ENCODE results near the gene SLC6A6. TPM values are rescaled to one million over a fixed set of nuclear protein-coding genes. Genes with fewer than 3 reads are reported as not detected.
"Not testable (repeated sequence)": the region's sequence is repeated elsewhere in the genome, so short reads cannot be mapped to it uniquely, and the experiment has no call there.

The SLC6A6 gene
- total RNA-seq, 1 experiment from 2014 or later, result 34.2 TPM

DNA sequence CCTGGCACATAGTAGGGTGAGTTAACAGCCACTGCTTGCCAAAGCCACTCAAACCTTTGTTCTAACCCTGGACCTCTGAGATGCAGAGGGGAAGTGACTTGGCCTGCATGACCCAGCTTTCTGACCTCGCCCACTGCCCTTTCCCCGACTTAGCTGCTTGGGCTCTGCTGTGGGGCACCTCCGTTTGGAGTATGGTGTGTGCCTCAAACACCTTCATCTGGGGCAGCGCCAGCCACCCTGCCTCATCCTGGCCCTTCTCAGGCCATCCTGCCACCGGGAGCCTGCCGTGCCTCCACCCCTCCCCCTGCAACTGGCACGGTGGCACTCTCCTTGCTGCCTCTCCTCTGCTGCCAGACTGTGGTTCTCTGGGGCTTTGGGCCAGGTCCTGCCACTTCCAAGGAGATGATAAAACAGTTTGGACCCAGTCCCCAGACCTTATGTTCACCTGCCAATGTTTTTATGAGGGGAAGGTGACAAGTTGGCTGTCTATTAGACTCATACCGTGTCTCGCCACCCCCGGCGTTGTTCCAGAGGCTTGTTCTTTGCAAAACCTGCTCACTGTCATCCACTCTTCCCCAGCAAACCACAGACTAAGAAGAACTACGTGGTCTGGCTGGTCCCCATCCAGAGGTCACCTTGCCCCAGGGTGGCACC lies 32.2 kb downstream of the SLC6A6 start:
- no peak for DNase-seq (ENCODE audit: low spot score)

DNA sequence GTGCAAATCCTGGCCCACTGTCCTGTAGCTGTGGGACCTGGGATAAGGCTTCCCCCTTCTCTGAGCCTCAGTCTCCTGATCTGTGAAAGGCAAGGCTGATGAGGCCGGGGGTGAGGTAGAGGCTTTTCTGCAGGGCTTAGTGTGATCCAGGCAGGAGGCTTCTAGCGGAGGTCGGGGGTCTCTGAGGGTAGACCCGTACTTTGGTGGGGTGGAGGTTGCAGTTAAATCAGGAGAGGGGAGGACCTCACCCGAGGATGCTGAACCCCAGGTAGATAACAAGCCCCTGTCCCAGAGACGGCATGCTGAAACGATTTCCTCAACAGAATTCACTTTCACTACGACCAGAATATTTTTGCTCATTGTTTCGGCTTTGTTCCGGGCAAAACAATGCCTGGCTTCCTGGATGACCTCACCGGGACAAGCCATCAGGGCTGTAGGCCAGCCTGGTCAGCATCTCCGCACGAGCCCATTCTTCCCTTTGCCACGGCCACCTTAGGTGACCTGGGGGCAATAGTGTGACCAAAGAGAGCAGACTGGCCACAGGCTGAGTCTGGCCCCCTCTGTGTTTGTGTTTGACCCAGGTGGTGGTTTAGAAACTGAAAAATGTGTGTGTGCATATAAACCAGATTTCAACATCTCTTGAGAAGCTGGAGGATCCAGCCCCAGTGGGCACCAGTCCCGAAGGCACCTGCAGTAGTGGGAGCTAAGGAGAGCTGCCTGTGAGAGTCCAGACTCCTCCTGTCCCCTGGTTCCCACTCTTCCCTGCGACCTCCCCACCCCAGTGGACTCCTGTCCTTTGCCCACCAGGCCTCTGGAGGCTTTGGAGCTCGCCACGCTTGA lies 33.0 kb downstream of the SLC6A6 start:
- DNase-seq (ENCODE audit: low spot score), result peak; percentile 50

DNA sequence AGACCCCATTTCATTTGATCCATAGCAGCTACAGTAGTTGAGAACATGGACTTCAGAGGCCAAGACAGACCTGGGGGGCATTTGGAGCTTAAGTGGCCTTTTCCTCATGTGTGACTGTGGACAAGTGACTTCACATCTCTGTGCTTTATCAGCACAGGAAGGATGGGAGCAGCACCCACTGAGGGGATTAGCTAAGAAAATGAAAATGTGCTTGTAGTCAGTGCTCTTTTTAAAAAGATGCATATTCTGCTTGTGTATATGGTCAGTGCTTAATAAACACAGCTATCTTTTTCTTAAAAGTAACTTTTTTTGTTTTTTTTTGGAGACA lies 34.5 kb downstream of the SLC6A6 start:
- no peak for DNase-seq (ENCODE audit: low spot score)

DNA sequence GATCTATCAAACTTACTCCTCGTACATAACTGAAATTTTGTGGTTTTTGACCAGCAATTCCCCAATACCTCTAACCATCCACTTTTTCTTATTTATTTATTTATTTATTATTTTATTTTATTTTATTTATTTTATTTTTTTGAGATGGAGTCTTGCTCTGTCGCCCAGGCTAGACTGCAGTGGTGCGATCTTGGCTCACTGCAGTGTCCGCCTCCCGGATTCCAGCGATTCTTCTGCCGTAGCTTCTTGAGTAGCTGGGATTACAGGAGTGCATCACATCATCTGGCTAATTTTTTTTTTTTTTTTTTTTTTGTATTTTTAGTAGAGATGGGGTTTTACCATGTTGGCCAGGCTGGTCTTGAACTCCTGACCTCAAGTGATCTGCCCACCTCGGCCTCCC lies 35.3 kb downstream of the SLC6A6 start:
- DNase-seq (ENCODE audit: low spot score), result not testable (repeated sequence)

DNA sequence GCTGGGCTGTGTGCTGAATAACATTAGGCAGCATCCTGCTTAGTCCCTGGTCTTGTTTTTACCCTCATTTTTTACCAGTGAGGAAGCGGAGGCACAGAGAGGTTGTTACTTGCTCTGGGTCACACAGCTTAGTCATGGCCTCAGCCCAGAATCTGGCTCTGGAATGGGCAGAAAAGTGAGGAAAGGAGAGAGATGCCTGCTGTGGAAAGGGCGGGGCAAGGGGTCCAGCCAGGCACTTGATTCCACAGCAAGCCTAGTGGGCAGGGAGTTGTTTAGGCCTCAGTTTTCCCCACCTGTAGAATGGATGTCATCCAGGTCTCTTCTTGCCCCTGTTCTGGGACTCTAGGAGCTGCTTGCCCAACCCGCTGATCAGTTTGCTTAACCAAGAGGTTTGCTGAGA lies 35.9 kb downstream of the SLC6A6 start:
- no peak for DNase-seq (ENCODE audit: low spot score)

DNA sequence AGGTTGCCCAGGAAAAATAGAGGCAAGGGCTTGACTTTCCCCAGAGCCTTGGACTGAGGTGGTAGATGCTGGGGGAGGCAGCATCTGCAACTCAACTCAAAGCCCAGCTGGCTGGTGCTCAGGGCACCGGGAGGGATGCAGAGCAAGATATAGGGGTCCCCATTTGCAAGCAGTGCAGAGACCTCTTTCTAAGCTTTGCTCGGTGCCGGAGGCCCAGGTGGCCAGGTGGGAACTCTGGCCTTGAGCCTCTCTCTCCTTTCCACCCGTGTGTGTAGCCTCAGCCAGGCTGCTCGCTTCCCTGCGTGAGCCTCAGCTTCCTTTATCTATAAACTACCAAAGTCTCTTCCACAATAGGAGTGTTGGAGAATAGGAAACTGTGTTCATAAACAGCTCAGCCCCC lies 36.5 kb downstream of the SLC6A6 start:
- DNase-seq (ENCODE audit: low spot score), result no peak

DNA sequence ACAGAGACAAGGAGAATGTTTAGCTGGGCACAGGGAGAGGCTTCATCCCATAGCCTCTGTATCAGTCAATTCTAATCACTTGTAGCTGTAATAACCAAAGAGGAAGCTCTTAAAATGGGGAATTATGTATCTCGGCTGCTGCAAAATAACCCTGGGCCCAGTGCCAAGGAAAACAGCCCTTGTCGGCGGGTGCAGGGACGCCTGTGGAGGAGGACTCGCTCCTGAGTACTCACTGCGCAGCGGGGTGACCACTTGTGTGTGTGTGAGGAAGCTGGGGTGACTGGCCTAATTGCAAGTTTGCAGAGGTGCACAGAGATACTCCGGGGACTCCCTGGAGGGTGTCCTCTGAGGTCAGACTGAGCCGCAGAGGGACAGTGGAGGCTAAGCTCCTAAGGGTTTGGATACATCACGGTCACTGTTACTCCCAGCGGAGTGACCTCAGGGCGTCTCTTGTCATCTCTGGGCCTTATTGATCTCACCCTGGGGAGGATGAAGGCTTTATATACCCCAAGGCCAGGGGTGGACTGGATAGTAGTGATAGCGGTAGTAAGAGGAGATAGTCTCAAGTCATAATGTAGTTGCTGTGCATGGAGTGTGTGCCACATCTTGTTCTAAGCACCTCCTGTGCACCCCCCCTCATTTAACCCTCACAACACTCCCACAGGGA lies 37.2 kb downstream of the SLC6A6 start:
- peak; percentile 74 for DNase-seq (ENCODE audit: low spot score)

DNA sequence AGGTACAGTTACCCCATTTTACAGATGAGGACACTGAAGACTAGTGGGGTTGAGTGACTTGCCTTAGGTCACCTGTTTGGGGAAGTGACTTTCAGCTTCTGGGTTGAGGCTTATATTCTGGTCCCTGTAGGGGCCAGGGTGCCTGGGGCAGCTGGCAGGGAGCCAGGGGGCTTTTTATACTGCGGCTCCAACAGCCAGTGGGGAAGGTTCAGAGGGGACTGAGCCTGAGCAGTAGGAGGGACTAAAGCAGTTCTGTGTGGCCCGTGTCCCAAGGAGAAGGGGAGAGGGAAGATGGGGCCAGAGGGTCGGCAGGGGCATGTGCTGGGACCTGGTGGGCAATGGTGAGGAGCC lies 37.7 kb downstream of the SLC6A6 start:
- DNase-seq (ENCODE audit: low spot score), result no peak

DNA sequence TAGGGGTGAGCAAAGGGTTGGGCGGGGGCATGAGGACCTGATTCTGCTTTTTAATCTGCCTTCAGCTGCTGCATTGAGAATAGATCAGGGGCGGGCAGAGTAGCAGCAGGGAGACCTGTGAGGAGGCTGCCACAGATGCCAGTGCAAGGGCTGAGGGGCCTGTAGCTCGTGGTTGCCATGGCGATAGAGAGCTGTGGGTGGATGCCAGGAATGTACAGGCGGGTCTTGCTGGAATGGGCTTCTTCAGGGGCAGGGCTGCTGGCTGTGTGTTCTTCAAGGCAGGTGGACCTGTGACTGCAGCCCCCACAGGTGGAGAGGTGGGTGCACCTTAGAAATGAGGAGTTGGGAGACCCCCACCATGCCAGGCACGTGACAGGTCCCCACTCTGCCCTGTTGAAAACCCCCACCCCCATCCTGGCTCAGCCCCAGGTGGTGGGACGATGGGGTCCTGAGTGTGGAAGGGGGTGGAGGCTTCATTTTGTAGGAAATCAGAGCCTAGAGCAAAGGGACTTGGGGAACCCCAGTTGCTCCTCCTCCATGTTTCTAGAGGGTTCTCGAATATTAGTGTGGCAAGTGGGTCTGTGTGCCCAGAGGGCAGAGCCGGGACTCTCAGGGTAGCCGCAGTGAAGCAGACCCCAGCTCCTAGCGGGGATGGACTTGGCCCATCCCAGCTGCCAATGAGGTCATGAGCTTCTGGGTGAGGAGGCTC lies 38.3 kb downstream of the SLC6A6 start:
- DNase-seq (ENCODE audit: low spot score), result no peak

DNA sequence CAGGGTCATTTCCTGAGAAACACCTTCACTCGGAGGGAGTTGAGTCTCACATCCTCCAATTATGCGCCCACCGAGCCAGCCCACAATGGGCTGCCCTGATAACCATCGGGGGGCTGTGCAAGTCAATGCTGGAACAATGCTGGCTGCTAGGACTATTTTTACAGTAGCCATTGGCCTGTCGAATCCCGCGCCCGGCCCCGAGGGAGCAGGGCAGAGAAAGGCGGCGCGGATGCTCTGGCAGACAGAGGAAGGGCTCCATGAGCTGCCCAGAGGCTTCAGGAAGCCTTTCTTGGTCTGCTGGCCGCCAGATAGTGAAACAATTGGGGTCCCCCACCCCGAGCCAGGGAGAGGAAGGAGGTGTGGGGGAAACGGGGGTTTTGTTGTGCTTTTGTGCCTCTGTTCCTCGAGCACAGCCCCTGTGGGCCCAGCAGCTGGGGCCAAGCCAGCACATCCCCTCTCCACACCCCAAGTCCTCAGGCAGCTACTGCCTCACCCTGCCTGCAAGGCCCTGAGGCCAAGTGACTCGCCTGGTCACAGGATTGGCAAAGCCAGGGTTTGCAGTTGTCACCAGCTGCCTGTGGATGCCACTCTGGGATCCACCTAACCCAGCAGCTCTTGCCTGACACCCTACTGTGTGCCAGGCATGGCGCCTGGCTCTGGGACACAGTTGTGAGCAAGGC lies 39.0 kb downstream of the SLC6A6 start:
- no peak for DNase-seq (ENCODE audit: low spot score)

DNA sequence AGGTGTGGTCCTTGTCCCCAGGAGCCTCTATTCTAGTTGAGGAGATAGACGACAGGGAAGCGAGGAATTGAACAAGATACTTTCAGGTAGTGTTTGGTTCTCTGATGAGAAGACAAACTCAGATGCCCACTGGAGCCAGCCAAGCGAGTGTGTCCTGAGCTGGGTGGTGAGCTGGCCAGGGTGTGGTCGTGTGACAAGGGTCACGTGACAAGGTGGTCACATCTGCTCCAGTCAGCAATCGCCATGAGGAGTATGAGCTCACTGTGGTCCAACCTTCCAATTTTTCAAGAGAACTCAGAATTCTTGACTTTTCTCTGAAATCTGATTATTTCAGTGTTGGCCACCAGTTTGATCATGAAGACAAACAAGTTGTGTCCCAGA lies 39.5 kb downstream of the SLC6A6 start:
- DNase-seq (ENCODE audit: low spot score), result no peak

DNA sequence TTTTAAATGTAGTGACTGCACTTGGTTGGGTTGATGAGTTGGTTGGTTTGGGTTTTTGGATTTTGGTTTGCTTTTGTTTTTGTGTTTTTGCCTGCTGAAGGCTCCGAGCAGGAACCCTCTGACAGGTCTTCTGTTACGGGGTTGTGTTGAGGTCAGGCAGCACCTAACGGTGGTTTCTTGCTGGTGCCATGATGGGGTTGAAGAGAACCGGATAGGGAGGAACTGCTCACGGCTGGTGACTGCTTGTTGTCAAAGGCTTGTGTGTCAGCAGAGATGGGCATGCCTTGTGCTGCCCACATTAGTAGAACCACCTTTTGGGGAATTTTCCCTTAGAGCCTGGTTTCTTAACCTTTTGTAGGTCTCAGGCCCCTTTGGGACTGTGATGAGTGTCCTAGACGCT lies 42.0 kb downstream of the SLC6A6 start:
- DNase-seq (ENCODE audit: low spot score), result no peak

DNA sequence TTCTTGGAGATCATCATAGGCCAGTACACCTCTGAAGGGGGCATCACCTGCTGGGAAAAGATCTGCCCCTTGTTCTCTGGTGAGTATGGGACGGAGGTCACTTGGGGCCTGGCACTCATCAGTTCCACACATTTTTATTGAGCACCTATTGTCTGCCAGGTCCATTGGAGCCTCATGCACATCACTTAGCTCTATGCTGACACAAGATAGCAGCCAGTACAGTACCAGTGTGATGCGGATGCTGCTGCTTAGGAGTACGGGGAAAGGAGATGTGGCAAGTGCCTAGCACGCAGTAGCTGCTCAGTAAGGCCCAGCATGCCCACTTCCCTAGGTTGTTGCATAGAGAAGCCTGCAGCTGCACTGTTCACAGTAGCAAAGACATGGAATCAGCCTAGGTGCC lies 43.4 kb downstream of the SLC6A6 start:
- DNase-seq (ENCODE audit: low spot score), result no peak

DNA sequence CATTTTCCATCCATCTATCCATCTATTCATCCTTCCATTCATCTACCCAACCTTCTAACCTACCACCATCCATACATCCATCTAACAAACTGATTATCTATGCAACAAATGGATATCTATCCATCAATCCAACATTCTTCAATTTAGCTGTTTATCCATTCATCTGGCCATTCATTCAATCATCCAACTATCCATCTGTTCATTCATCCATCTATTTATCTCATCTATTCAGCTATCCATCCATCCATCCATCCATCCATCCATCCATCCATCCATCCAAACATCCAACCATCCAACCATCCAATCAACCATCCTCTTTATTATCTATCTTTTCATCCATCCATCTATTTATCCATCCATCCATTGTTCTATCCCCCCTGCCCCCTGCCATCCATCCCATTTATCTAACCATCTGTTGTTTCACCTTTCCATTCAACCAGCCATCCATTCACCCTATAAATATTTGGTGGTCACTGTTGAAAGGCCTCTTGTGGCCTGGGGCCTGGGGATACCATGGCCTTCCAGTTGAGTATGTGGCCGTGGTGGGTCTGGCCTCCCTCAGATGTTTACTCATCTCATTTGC lies 44.7 kb downstream of the SLC6A6 start:
- no peak for DNase-seq (ENCODE audit: low spot score)

DNA sequence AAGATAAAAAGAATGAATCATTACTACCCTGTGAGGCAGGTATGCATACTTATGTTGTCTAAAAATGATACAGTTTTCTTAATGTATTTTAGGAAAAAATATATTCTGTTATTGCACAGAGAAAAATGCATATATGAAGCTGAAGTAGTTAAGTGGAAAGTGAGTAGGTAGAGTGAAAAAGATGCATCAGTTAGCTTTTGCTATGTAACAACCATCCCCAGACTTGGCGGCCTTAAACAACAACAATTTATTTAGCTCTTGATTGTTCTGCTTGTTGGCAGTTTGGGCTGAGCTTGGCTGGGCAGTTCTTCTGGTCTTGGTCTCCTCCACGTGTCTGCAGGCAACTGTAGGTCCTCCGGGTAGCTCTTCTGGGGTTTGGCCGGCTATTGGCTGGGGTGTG lies 45.7 kb downstream of the SLC6A6 start:
- DNase-seq (ENCODE audit: low spot score), result no peak

DNA sequence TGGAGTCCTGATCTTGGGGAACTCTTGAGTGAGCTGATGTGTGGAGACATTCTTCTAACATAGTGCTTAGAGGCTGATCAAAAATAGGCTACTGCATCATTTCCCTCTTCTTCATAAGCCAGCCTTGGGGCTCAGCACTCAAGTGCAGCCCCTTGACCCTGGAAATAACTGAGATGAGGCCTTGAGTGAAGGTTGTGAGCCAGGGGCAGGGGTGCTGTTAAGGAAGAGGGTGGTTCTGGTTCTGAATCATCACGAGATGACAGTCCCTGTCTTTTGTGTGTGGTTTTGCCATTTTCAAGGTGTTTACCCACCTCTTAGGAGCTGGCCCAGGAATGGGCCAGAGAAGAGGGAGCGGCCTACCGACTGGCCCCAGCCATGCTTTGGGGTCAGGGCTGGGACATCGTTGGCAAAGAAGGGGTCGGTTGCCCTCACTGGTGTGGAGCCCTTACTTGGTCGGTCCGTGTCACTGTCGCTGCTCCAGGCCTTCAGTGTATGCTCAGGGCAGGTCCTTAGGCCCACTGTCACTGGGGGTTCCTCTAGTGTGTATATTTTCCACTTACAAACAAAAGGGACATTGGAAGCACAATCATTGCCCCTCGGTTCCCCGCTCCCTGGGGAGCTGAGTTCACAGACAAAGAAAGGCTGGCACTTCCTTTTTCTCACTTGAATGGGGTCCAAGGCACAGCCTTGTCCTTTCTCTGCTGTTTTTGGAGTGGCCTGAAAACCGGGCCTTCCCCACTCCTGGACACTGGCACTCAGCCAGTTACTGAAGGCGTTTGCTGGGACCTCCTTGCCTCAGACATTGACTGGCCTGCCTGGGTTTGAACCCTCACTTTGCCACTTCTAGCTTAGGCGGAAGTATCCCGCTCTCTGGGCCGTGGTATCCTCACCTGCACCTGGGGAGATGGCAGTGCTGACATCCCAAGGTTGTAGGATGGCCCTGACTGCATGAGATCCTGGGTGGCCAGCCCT lies 46.6 kb downstream of the SLC6A6 start:
- no peak for DNase-seq (ENCODE audit: low spot score)

DNA sequence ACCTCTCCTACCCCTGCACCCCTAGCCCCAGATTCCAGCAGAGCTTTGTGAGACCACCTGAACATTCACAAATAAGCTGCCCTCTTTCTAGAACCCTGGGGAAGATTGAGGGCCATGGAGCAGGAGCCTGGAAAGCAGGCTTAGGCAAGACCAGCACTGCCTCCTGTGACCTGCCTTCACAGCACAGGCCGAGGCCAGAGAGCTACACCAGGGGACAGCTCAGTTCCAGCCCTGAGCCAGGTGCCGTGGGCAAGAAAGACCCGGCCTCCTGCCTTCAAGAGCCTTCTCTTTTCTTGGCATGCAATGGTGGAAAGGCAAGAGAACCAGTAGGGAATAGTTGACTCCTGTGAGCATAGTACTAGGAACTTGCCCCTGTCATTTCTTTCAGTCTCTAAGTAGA lies 48.1 kb downstream of the SLC6A6 start:
- no peak for DNase-seq (ENCODE audit: low spot score)

DNA sequence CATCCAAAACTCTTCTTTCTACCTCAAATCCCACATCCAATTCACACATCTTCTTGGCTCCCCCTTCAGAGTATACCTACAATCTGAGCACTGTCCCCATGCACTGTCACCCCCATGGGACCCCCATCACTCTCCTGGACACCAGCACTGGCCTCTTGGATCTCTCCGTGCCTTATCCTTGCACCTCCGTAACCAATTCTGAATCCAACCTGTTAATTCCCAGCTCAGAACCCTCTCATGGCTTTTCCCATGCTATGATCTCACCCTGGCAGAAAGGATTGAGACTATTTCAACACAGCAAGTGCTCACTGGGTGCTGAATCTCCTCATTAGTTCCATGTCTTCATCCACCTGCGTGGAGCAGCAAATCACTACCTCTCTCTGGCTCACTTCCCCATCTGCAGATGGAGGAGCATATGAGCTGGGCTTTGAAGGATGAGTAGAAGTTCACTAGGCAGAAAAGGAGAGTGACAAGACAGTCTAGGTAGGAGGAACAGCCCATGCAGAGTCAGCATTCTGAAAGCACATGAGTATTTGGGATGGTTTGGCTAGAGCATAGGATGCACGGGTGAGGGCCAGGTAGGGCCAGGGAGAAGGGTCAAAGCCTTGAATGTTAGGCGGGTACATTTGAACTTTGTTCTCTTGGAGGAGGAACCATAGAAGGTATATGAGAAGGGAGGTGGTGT lies 48.7 kb downstream of the SLC6A6 start:
- no peak for DNase-seq (ENCODE audit: low spot score)

DNA sequence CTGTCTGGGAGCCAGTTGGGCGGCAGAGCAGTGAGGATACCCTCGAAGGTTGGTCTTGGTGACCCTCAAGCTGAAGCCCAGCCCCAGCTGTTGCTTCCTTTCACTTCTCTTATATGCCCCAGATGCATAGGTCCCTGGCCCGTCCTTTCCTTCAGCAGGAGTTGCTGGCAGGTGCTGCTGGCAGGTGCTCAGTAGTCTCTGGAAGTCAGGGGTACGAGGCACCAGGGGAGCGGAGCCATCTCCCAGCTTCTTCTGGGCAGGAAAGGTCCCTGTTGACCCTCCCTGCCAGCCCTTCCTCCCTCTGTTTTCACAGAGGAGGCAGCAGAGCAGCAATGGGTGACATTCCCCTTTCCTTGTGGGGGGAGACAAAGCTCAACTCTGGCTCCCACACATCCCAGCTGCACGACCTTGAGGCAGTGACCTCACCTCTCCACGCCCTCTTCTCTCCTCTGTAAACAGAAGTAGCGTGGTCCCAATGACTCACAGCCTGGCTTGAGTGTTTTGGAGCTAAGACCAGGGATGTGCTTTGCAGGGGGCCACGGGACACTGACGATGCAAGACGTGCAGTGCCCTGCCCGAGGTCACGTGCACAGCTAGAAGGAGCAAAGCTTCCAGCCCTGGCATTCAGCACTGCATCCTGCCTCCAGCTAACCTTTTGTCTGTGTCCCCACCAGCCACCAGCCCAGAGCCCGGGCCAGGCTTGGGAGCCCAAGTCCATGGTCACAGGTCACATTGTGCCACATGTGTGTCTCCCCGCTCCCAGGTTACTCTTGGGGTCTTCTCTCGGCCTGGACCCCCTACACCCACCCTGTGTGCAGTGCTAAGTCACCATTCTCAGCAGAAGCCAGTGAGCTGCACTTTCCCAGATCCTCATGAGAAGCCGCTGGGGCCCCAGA lies 49.7 kb downstream of the SLC6A6 start:
- peak; percentile 90 for DNase-seq (ENCODE audit: low spot score)

All from A172 (cell line).